ENCODE data around the gene TTC22. TPM values are rescaled to one million over a fixed set of nuclear protein-coding genes. Genes with fewer than 3 reads are reported as not detected.

Gene TTC22
- total RNA-seq, 1 donor from 2014 or later = not detected

- no peak for DNase-seq (ENCODE audit: low read depth, low spot score)
- TF ChIP-seq CTCF (conservative IDR thresholded peaks at IDR 0.05) = no peak
- H3K27ac Mint-ChIP-seq (ENCODE audit: unreplicated experiment) = no peak overlapping the region
- H3K36me3 Mint-ChIP-seq (ENCODE audit: low read depth) = no peaks in the 10 kb centered on the region
- no peak overlapping the region for H3K4me3 Mint-ChIP-seq
- H3K27me3 Mint-ChIP-seq (ENCODE audit: low read depth) = peaks cover 10% of the 10 kb centered on the region
- H3K9me3 Mint-ChIP-seq = peaks cover 3% of the 10 kb centered on the region
- H3K4me1 Mint-ChIP-seq = no peaks in the 10 kb centered on the region
These were observed 32.0 kb upstream of the TTC22 start for GRCh38 chr1:54833121-54833520.

DNA sequence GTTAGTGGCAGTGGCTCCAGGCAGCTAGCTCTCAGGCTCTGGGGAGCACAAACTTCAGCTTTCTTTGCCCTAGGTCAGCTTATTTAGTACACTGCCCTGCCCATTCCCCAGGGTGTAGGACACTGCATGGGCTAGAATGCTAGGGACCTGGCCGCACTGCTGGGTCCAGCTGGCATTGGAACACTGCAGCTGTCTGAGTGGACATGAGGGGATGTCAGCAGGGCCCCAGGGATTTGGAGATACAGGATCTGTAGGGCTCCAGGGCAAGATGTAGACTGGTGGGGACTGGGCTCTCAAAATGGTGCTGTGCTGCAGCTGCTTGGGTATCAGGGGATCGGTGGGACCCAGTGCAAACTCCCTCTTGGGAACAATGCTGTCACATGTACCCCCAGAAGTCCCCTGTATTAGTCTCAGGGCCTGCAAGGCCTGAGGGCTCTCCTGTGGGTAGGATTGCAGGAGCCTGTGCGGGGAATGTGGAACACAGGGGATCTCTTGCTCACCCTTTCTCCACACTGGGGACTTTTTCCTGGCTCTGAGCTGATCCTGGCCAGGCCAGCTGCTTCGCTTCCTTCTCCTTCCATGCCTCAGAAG lies 25.2 kb upstream of the TTC22 start:
- H3K4me1 Mint-ChIP-seq = no peaks in the 10 kb centered on the region
- no peak for TF ChIP-seq CTCF (conservative IDR thresholded peaks at IDR 0.05)

DNA sequence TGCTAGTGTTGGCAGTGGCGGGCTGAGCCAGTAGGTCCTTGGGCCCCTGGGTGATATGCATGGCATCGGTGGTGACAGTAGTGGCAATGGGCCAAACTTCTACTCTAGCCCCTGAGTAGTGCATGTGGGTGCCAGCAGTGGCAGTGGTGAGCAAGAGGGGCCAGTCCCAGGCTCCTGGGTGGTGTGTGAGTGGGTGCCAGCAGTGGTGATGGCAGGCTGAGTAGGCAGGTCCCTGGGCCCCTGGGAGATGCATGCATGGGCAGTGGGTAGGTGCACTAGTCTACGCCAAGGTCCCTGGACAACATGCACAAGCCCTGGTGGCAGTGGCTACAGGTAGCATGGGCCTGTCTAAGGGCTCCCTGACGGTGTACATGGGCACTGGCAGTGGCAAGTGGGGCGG lies 24.6 kb upstream of the TTC22 start:
- Mint-ChIP-seq H3K4me3 (no peak overlapping the region), H3K36me3 (ENCODE audit: low read depth) (no peaks in the 10 kb centered on the region), H3K4me1 (no peaks in the 10 kb centered on the region), H3K9me3 (peaks cover 14% of the 10 kb centered on the region), H3K27me3 (ENCODE audit: low read depth) (peaks cover 15% of the 10 kb centered on the region), H3K27ac (ENCODE audit: unreplicated experiment) (no peak overlapping the region)
- DNase-seq (ENCODE audit: low read depth, low spot score) = no peak
- no peak for TF ChIP-seq CTCF (conservative IDR thresholded peaks at IDR 0.05)

More for the DNA sequence above, 25.2 kb upstream of the TTC22 start:
- no peak for DNase-seq (ENCODE audit: low read depth, low spot score)
- peaks cover 14% of the 10 kb centered on the region for H3K9me3 Mint-ChIP-seq
- H3K27me3 Mint-ChIP-seq (ENCODE audit: low read depth) = peaks cover 13% of the 10 kb centered on the region
- H3K36me3 Mint-ChIP-seq (ENCODE audit: low read depth) = no peaks in the 10 kb centered on the region
- no peak overlapping the region for H3K27ac Mint-ChIP-seq (ENCODE audit: unreplicated experiment)
- H3K4me3 Mint-ChIP-seq = no peak overlapping the region

- no peak for DNase-seq (ENCODE audit: low read depth, low spot score)
- no peaks in the 10 kb centered on the region for H3K4me1 Mint-ChIP-seq
- no peaks in the 10 kb centered on the region for H3K36me3 Mint-ChIP-seq (ENCODE audit: low read depth)
- H3K27ac Mint-ChIP-seq (ENCODE audit: unreplicated experiment) = no peak overlapping the region
- H3K27me3 Mint-ChIP-seq (ENCODE audit: low read depth) = peaks cover 15% of the 10 kb centered on the region
- TF ChIP-seq CTCF (conservative IDR thresholded peaks at IDR 0.05) = no peak
- peaks cover 12% of the 10 kb centered on the region for H3K9me3 Mint-ChIP-seq
- H3K4me3 Mint-ChIP-seq = no peak overlapping the region
These were observed 22.5 kb upstream of the TTC22 start for GRCh38 chr1:54823670-54824069.

DNA sequence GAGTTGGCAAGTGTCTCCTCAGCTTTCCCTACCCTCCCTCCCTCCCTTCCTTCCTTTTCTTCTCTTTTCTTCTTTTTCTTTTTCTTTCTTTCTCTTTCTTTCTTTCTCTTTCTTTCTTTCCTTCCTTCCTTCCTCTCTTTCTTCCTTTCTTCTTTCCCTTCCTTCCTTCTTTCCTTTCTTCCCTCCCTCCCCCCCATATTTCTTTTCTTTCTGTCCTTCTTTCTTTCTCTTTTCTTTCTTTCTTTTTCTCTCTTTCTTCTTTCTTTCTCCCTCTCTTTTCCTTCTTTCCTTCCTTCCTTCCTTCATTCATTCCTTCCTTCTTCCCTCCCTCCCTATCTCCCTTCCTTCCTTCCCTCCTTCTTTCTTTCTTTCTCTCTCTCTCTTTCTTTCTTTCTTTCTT lies 18.6 kb upstream of the TTC22 start:
- H3K9me3 Mint-ChIP-seq = peaks cover 11% of the 10 kb centered on the region
- no peak for TF ChIP-seq CTCF (conservative IDR thresholded peaks at IDR 0.05)
- H3K4me1 Mint-ChIP-seq = no peaks in the 10 kb centered on the region
- H3K36me3 Mint-ChIP-seq (ENCODE audit: low read depth) = no peaks in the 10 kb centered on the region
- DNase-seq (ENCODE audit: low read depth, low spot score) = no peak
- no peak overlapping the region for H3K4me3 Mint-ChIP-seq
- peaks cover 20% of the 10 kb centered on the region for H3K27me3 Mint-ChIP-seq (ENCODE audit: low read depth)
- no peak overlapping the region for H3K27ac Mint-ChIP-seq (ENCODE audit: unreplicated experiment)
